ENCODE data around the gene SLC6A5.

Gene SLC6A5

GRCh38 chr11:20652150-20652806 is 52.9 kb downstream of the SLC6A5 start:
- Histone ChIP-seq H3K27ac (no peak overlapping the region), H3K4me3 (no peak overlapping the region)
- TF ChIP-seq CTCF (IDR thresholded peaks at IDR 0.05) = no peak
- DNase-seq (ENCODE audit: low spot score) = no peak

- H3K4me3 ChIP-seq = no peak overlapping the region
- DNase-seq (ENCODE audit: low spot score) = no peak
- H3K27ac ChIP-seq = no peak overlapping the region
Measured at GRCh38 chr11:20654038-20654437, 54.6 kb downstream of the SLC6A5 start.

GRCh38 chr11:20656901-20657300 is 57.5 kb downstream of the SLC6A5 start:
- no peak overlapping the region for H3K27ac ChIP-seq
- TF ChIP-seq CTCF (IDR thresholded peaks at IDR 0.05) = no peak
- H3K4me3 ChIP-seq = no peak overlapping the region
- DNase-seq (ENCODE audit: low spot score) = no peak

More at GRCh38 chr11:20654038-20654437, 54.6 kb downstream of the SLC6A5 start:
- TF ChIP-seq CTCF (IDR thresholded peaks at IDR 0.05) = no peak

- TF ChIP-seq CTCF (IDR thresholded peaks at IDR 0.05) = no peak
- H3K4me3 ChIP-seq = no peak overlapping the region
- no peak for DNase-seq (ENCODE audit: low spot score)
- no peak overlapping the region for H3K27ac ChIP-seq
Measured at GRCh38 chr11:20658135-20658534, 58.7 kb downstream of the SLC6A5 start.

- no peak for TF ChIP-seq CTCF (IDR thresholded peaks at IDR 0.05)
- Histone ChIP-seq H3K4me3 (no peak overlapping the region), H3K27ac (no peak overlapping the region)
- DNase-seq (ENCODE audit: low spot score) = no peak
Measured at GRCh38 chr11:20661445-20661844, 62.0 kb downstream of the SLC6A5 start.

- no peak overlapping the region for H3K27ac ChIP-seq
- no peak for DNase-seq (ENCODE audit: low spot score)
- TF ChIP-seq CTCF (IDR thresholded peaks at IDR 0.05) = no peak
- no peak overlapping the region for H3K4me3 ChIP-seq
Measured at GRCh38 chr11:20661850-20662249, 62.4 kb downstream of the SLC6A5 start.

GRCh38 chr11:20668131-20668809 is 68.9 kb downstream of the SLC6A5 start:
- no peak overlapping the region for H3K27ac ChIP-seq
- no peak overlapping the region for H3K4me3 ChIP-seq
- no peak for DNase-seq (ENCODE audit: low spot score)
- TF ChIP-seq CTCF (IDR thresholded peaks at IDR 0.05) = no peak

Data from coronary artery (tissue), 2 donors.